DMS53 treated with DMSO at 0.1 percent for 48 hours (cell line): Measurements from ENCODE around the gene SLC19A1.

ENCODE experiments used
- DNase-seq: peaks from one replicate; lab custom pipeline; 2025; ENCODE audit not compliant: unreplicated experiment; lab: John Stamatoyannopoulos, UW

Gene SLC19A1

DNA sequence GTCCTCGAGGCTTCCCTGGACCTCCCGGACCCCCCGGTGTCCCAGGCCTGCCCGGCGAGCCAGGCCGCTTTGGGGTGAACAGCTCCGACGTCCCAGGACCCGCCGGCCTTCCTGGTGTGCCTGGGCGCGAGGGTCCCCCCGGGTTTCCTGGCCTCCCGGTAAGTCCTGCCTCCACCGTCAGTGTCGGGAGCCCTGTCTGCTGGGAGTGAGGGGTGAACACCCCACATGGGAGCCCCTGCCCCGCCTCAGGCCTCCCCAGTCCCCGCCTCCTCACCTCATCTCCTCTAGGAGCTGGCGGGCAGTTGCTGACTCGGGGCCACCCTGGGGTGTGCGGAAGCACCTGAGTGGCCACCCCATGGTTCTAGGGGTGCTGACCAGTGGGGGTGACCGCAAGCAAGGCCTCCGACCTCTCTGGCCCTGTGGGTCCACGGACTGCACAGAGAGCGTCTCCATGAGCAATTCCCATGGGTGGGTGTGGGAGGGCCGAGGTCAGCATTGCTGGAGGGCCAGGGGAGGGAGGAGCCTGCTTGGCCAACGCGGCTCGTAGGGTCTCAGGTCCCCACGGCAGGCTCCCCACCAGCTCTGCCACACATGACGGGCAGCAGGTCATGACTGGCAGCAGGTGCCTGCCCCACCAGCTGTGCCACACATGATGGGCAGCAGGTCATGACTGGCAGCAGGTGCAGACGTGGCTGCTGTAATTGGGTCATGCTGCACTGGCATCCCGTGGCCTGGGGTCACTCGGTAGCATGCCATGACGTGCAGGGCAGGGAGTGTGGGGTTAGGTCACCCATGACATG lies 61.3 kb downstream of the SLC19A1 start:
- DNase-seq = no peak

- no peak for DNase-seq
Observed at GRCh38 chr21:45479691-45480675, 62.3 kb downstream of the SLC19A1 start.

DNA sequence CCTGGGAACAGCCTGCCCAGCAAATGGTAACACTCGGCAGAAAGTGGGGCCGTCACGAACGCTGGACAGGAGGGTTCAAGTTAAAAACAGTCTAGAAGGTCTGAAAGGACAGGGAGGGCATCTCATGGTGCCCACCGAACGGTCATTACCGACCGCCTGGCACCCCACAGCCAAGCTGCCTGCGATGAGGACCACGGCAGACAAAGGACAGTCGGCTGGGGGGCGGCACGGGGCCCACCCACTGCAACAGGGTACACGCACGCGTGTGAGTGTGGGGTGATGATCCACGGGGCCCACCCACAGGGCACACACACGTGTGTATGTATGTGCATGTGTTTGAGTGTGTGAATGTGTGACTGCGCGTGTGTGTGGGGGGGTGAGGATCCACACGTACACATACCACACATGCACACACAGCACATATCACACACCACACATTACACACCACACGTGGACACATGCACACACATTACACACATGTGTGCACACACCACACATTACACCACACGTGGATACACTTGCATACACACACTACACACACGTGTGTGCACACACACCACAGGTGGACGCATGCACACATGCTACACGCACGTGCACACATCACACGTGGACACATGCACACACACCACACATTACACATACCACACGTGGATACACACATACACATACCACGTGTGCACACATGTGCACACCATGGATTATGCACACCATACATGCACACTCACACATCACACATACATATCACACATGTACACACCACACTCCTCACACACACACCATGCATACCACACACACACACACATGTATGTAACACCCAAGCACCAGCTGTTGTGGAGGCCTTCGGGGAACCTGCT lies 63.2 kb downstream of the SLC19A1 start:
- no peak for DNase-seq

GRCh38 chr21:45478115-45478801 lies 64.0 kb downstream of the SLC19A1 start:
- peak; percentile 3 for DNase-seq

DNA sequence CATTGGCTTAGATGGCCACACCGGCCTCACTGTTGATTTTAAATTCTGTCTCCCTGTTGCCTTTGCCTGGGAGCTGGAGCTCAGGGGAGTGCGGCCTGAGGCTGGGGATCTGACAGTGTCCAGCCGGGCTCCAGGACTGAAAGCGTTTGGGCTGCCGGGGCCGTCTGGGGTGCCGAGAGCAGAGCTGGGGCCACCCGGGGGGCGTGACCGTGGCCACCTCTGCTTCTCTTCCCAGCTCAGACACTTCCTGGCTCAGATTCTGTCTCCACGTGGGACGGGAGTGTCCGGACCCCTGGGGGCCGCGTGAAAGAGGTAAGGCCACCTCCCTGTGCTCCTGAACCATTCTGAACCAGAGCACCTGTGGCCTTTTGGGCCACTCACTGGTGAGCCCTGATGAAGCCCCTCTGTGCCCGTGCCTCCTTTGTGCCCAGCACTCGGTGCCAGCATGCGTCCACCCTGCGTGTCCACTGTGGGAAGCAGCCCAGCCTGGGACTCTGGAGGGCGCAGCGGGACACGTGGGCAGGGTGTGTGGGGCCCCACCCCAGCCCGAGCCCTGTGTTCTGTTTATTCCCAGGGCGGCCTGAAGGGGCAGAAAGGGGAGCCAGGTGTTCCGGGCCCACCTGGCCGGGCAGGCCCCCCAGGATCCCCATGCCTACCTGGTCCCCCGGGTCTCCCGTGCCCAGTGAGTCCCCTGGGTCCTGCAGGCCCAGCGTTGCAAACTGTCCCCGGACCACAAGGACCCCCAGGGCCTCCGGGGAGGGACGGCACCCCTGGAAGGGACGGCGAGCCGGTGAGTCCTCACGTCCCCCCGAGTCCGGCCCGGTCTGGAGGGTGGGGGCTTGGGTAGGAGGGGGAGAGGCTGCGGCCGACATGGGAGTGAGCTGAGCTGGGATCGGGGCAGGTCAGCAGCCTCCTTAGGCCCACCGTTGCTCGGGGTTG lies 64.8 kb downstream of the SLC19A1 start:
- DNase-seq = no peak

DNA sequence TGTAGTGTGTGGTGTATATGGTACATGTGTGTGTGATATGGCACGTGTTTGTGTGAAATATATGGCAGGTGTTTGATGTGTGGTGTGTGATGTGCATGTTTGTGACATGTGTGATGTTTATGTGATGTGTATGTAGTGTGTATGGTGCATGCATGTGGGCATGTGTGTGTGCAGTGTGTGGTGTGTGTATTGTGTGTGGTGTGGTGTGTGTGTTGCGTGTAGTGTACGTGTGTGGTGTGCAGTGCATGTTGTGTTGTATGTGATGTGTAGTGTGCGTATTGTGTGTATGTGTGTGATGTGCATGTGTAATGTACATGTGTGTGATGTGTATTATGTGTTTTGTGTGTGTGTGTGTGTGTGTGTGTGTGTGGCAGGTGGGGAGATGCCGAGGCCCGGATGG lies 65.7 kb downstream of the SLC19A1 start:
- DNase-seq = no peak

- no peak for DNase-seq
Observed at GRCh38 chr21:45475797-45476570, 66.3 kb downstream of the SLC19A1 start.

DNA sequence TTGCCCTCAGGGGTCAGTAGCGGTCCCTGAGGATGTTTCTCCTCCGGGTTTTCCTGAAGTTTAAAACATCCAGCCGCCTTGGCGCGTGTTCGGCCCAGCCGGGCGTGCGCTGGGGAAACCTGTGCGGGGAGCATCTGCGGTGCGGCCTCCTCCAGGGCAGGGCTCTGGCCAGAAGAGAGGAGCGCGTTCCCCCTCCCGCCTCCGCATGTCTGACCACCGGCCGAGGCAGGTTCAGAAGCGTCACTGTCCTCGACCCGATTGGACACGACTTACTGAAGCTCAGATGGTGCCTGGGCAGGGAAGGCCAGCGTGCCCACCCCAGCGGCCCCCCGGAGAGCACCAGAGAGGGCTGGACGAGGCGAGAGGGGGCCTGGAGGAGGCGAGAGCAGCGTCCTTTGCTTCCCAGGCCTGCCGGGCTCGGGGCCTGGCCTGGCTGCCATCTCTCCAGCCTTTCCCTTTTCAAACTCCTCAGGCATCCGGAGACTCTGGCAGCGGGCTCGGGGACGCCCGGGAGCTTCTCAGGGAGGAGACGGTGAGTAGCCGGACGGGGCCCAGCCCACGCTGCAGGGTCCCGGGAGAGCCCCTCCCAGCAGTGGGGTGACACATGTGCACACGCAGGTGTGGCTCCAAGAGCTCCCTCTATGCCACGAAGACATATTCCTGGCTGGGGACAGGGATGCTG lies 67.1 kb downstream of the SLC19A1 start:
- no peak for DNase-seq

GRCh38 chr21:45474323-45474950 lies 67.8 kb downstream of the SLC19A1 start:
- no peak for DNase-seq

- no peak for DNase-seq
Observed at GRCh38 chr21:45473496-45474322, 68.5 kb downstream of the SLC19A1 start.

DNA sequence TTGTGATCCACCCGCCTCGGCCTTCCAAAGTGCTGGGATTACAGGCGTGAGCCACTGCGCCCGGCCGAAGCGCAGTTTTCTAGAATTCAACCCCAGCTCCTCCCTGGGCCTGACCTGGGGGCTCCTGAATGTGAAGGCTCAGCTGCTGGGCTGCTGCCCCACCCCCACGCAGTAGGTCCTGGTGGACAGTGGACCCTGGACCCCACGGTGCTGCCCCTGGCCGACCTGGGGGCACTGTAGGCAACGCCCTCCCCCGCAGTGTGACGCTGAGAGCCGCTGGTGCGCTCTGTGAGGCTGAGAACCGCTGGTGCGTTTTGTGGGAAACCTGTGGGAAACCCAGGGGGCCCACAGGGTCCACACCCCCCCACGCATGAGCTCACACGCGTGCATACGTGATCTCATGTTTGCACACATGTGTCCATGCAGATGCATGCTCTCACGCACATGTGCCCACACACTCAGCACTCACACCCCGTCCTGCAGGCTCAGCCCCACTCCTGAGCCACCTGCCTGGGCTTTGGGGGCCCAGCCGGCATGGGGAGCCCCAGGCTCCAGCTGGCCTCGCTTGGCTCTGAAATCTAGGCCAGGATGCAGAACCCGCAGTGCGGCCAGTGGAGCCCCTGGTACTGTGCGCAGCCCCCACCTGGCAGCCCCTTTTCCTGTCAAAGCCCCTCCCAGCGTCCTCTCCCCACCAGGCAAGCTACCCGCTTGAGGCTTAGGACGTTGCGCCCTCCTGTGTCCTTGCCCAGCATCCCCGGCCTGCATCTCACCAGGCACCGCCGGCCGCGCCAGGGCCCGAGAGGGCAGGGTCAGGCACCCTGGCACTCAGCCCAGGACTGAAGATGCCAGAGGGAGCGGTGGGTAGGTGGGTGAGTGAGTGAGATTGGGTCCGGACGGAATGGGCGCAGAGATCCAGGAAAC lies 69.5 kb downstream of the SLC19A1 start:
- no peak for DNase-seq

DNA sequence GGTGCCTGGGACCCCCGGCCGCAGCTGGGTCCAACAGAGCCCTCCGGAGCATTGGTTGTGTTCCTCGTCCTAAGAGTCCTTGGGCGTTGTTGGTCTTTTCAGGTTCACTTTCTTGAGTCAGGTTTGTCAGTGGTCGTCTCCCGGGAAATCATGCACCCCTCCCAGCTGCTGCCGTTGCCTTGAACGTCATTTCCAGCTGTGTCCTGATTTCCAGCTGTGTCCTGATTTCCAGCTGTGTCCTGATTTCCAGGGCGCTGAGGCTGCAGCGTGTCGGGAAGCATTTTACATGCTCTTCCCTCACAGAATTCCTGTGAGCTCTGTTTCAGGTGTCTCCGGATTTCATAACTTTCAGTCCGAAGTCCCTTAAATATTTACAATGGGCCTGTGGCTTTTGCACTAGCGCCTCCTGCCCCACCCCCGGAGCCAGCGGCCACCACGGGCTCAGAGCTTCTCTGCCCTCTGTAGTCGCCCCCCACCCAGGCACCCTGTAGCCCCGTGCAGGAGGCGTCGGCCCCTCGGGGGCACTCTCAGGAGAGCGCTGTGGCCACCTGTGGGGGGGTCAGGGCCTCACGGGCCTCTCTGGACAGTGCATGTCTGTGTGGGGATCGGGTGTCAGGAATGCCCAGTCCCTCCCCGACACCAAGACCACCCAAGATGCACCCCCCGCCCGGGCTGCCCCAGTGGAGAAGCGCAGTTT lies 70.6 kb downstream of the SLC19A1 start:
- DNase-seq = no peak

- DNase-seq = no peak
Observed at GRCh38 chr21:45470773-45471524, 71.3 kb downstream of the SLC19A1 start.

DNA sequence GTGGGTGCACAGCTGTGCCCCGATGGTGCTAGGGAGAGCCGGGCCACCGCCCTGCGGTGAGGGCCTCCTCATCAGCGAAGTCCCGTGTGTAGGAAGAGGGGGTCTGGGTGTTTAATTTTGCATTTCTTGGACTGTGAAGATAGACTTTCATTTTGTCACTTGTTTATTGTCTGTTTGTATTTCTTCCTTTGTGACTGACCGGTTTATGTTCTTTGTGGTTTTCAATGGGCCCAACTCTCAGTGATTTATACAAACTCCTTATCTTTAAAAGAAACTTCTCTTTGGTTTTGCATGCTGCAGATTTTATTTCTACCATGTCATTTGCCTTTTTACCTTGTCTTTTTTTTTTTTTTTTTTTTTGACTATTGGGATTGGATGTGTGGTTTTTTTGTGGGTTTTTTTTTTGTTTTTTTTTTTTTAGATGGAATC lies 72.1 kb downstream of the SLC19A1 start:
- no peak for DNase-seq
